ENCODE measurements around the gene PLAGL2. TPM values are rescaled to one million over a fixed set of nuclear protein-coding genes. Genes with fewer than 3 reads are reported as not detected.
A peak's percentile ranks its signal among the peaks of the same experiment; 100 is the strongest.
"Not testable (repeated sequence)": the region's sequence is repeated elsewhere in the genome, so short reads cannot be mapped to it uniquely, and the experiment has no call there.

The PLAGL2 gene
- total RNA-seq, 1 donor from 2014 or later, result 70.4 TPM

DNA sequence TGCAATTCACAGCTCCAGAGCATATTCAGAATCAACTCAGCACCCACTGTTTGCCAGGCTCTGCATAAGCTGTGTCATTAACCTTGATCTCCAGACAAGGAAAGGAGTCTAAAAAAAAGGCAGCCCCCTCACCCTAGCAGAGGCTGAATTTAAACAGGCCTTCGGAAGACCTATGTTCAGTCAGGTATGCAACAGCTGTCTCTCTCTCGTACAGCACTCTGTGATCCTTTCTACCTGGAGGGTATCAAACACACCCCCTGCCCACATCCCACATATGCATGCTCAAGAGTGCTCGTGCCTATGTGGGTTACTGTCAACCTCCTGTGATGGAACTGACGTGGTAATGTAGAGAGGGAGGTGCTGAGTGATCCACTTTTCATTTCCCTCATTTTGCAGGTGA lies 8.5 kb downstream of the PLAGL2 start:
- DNase-seq (ENCODE audit: low read depth, low spot score), result no peak
- Mint-ChIP-seq H3K4me3 (no peak overlapping the region), H3K27ac (ENCODE audit: unreplicated experiment) (no peak overlapping the region), H3K36me3 (ENCODE audit: low read depth) (peaks cover 28% of the 10 kb centered on the region), H3K27me3 (ENCODE audit: low read depth) (no peaks in the 10 kb centered on the region), H3K4me1 (peaks cover 15% of the 10 kb centered on the region), H3K9me3 (no peaks in the 10 kb centered on the region)
- no peak for TF ChIP-seq CTCF (conservative IDR thresholded peaks at IDR 0.05)

DNA sequence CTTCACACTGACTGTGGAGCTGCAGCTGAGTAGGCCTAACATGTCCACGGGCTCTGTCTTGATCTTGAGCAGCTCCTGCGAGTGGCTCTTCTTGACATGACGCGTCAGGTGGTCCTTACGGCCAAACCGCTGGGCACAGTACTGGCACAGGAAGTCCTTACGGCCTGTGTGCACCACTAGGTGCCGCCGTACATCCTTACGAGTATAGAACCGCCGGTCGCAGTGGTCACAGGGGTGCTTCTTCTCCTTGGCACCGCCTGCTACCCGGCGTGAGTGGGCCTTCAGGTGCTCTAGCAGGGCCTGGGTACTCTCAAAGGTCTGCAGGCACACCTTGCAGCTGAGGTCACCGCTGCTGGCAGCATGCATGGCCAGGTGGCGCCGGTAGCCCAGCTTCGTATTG lies 10.4 kb downstream of the PLAGL2 start:
- not testable (repeated sequence) for H3K4me1 Mint-ChIP-seq; H3K9me3 Mint-ChIP-seq; H3K4me3 Mint-ChIP-seq; DNase-seq (ENCODE audit: low read depth, low spot score); H3K27ac Mint-ChIP-seq (ENCODE audit: unreplicated experiment); H3K27me3 Mint-ChIP-seq (ENCODE audit: low read depth)
- peaks cover 27% of the 10 kb centered on the region for H3K36me3 Mint-ChIP-seq (ENCODE audit: low read depth)

DNA sequence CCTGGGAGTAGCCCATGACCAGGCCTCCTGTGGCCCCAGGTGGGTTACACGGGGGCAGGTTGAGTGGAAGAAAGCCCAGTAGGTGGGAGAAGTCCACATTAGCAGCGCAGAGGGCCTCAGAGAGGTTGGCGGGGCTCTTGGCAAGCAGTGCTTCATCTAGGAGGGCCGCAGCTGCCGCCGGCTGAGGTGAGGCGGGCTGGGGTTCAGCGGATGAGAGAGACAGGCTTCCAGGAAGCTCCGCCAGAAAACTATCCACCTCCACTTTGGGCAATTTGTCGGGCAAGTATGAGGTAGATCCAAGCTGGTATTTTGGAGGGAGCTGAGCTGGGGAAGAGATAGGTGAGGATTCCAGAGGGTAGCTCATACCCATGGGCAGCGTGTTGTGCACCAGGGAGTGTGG lies 10.9 kb downstream of the PLAGL2 start:
- not testable (repeated sequence) for DNase-seq (ENCODE audit: low read depth, low spot score); H3K27ac Mint-ChIP-seq (ENCODE audit: unreplicated experiment); H3K9me3 Mint-ChIP-seq; H3K4me3 Mint-ChIP-seq; H3K4me1 Mint-ChIP-seq; H3K27me3 Mint-ChIP-seq (ENCODE audit: low read depth)
- peaks cover 25% of the 10 kb centered on the region for H3K36me3 Mint-ChIP-seq (ENCODE audit: low read depth)

DNA sequence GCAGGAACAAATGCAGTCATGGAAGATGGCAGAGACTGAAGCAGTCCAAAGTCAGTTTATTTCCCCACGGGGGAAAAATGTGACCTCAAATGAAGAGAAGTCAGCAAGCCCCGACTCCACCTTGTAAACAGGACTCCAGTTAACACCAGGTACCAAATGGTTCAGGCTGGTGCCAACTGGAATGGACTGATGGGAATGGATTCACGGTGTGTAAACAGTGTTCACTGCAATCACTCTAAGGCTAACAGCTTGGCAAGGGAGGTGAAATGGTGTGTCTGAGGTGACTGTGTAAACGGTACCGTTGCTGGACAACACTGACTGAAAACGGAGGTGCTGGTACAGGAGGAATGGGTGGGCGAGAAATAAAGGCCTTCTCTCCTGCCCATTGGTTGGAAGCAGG lies 12.0 kb downstream of the PLAGL2 start:
- H3K27me3 Mint-ChIP-seq (ENCODE audit: low read depth), result no peaks in the 10 kb centered on the region
- DNase-seq (ENCODE audit: low read depth, low spot score), result no peak
- H3K9me3 Mint-ChIP-seq, result no peaks in the 10 kb centered on the region
- H3K36me3 Mint-ChIP-seq (ENCODE audit: low read depth), result peaks cover 25% of the 10 kb centered on the region
- H3K4me1 Mint-ChIP-seq, result peaks cover 4% of the 10 kb centered on the region
- peak overlapping the region; percentile 16 for H3K4me3 Mint-ChIP-seq
- TF ChIP-seq CTCF (conservative IDR thresholded peaks at IDR 0.05), result no peak
- peak overlapping the region; percentile 38 for H3K27ac Mint-ChIP-seq (ENCODE audit: unreplicated experiment)

GRCh38 chr20:32193996-32194395 lies 13.5 kb downstream of the PLAGL2 start:
- Mint-ChIP-seq H3K36me3 (ENCODE audit: low read depth) (peaks cover 22% of the 10 kb centered on the region), H3K27me3 (ENCODE audit: low read depth) (no peaks in the 10 kb centered on the region), H3K4me1 (peaks cover 13% of the 10 kb centered on the region), H3K4me3 (no peak overlapping the region), H3K9me3 (no peaks in the 10 kb centered on the region), H3K27ac (ENCODE audit: unreplicated experiment) (no peak overlapping the region)
- no peak for TF ChIP-seq CTCF (conservative IDR thresholded peaks at IDR 0.05)
- DNase-seq (ENCODE audit: low read depth, low spot score), result no peak

- Mint-ChIP-seq H3K4me1 (peaks cover 20% of the 10 kb centered on the region), H3K36me3 (ENCODE audit: low read depth) (peaks cover 22% of the 10 kb centered on the region), H3K4me3 (peak overlapping the region; percentile 6)
- H3K27ac Mint-ChIP-seq (ENCODE audit: unreplicated experiment); H3K27me3 Mint-ChIP-seq (ENCODE audit: low read depth); H3K9me3 Mint-ChIP-seq; DNase-seq (ENCODE audit: low read depth, low spot score): not testable (repeated sequence)
These were observed 14.2 kb downstream of the PLAGL2 start for GRCh38 chr20:32193336-32193735.

GRCh38 chr20:32192698-32193097 lies 14.8 kb downstream of the PLAGL2 start:
- TF ChIP-seq CTCF (conservative IDR thresholded peaks at IDR 0.05), result no peak
- Mint-ChIP-seq H3K4me1 (peaks cover 24% of the 10 kb centered on the region), H3K27me3 (ENCODE audit: low read depth) (no peaks in the 10 kb centered on the region), H3K27ac (ENCODE audit: unreplicated experiment) (no peak overlapping the region), H3K9me3 (no peaks in the 10 kb centered on the region), H3K4me3 (peak overlapping the region; percentile 88), H3K36me3 (ENCODE audit: low read depth) (peaks cover 20% of the 10 kb centered on the region)
- DNase-seq (ENCODE audit: low read depth, low spot score), result no peak
